K562 (cell line): ENCODE data around the gene SCYL3. TPM values are rescaled to one million over a fixed set of nuclear protein-coding genes. Genes with fewer than 3 reads are reported as not detected.
A peak's percentile ranks its signal among the peaks of the same experiment; 100 is the strongest.

Experiments
- ATF2 ChIP-seq: sonication (generic); formaldehyde crosslinking; IDR thresholded peaks from 2 replicates; pipeline ENCODE4 v1.8.1; 2022; ENCODE audit warnings: missing genetic modification reagents
- CCAR2 ChIP-seq: fragments of 200-400 bp; formaldehyde crosslinking; IDR thresholded peaks from 2 replicates; pipeline ENCODE4 v1.6.1; 2017; ENCODE audit warnings: mild to moderate bottlenecking, low read depth, low read length
- ESRRB ChIP-seq: fragments of 250-450 bp; sonication (Bioruptor Pico); IDR thresholded peaks from 2 replicates; pipeline ENCODE4 v1.5.0; 2020; ENCODE audit warnings: mild to moderate bottlenecking, moderate library complexity, borderline replicate concordance
- ETV5 ChIP-seq: sonication (generic); formaldehyde crosslinking; IDR thresholded peaks from 2 replicates; pipeline ENCODE4 v1.4.0; 2020; ENCODE audit warnings: low read depth, mild to moderate bottlenecking, missing genetic modification reagents
- EZH2 ChIP-seq: IDR thresholded peaks from 2 replicates; pipeline ENCODE4 v1.6.1; 2012; ENCODE audit warnings: low read depth, mild to moderate bottlenecking, inconsistent platforms, low read length, borderline replicate concordance
- FIP1L1 ChIP-seq: fragments of 200-400 bp; formaldehyde crosslinking; IDR thresholded peaks from 2 replicates; pipeline ENCODE4 v1.6.1; 2018; ENCODE audit warnings: mild to moderate bottlenecking, low read depth, low read length; ENCODE audit not compliant: poor library complexity, severe bottlenecking
- FOXA1 ChIP-seq: fragments of 450-650 bp; IDR thresholded peaks from 2 replicates; pipeline ENCODE4 v1.6.1; 2016; ENCODE audit warnings: mild to moderate bottlenecking, borderline replicate concordance
- HIVEP1 ChIP-seq: fragments of 250-450 bp; sonication (Bioruptor Pico); IDR thresholded peaks from 2 replicates; pipeline ENCODE4 v1.4.0; 2020; ENCODE audit warnings: mild to moderate bottlenecking
- HNRNPL ChIP-seq: fragments of 200-400 bp; formaldehyde crosslinking; IDR thresholded peaks from 2 replicates; pipeline ENCODE4 v1.6.1; 2017; ENCODE audit warnings: low read depth, mild to moderate bottlenecking, low read length
- IFI16 ChIP-seq: fragments of 250-450 bp; sonication (Bioruptor Pico); IDR thresholded peaks from 2 replicates; pipeline ENCODE4 v2.1.2; 2022; ENCODE audit warnings: mild to moderate bottlenecking, inconsistent platforms
- PTRF ChIP-seq: fragments of 450-650 bp; IDR thresholded peaks from 2 replicates; pipeline ENCODE4 v1.6.1; 2016; ENCODE audit warnings: mild to moderate bottlenecking, missing genetic modification characterization, missing compliant biosample characterization
- RBM39 ChIP-seq: fragments of 200-400 bp; formaldehyde crosslinking; optimal IDR thresholded peaks from 2 replicates; pipeline ENCODE3; 2018; ENCODE audit warnings: low read depth, low read length
- SIN3B ChIP-seq: fragments of 450-650 bp; IDR thresholded peaks from 2 replicates; pipeline ENCODE4 v1.6.1; 2017; ENCODE audit warnings: low read depth, mild to moderate bottlenecking, moderate library complexity
- SRF ChIP-seq, 2 experiments: fragments of 250-450, 450-650 bp in 1 of 2; sonication (Bioruptor Pico) in 1 of 2; sonication (generic) in 1 of 2; formaldehyde crosslinking; IDR thresholded peaks; 2 replicates each; pipeline versions ENCODE4 v1.5.0 to v1.5.1; 2020 to 2022; ENCODE audit warnings: mild to moderate bottlenecking in 1 of 2, missing genetic modification reagents in 1 of 2
- TFAM ChIP-seq: fragments of 250-450 bp; sonication (Bioruptor Pico); conservative IDR thresholded peaks from 2 replicates; pipeline ENCODE4 v1.5.0; 2021; ENCODE audit warnings: mild to moderate bottlenecking, moderate library complexity
- TRIM28 ChIP-seq: fragments of 450-650 bp; IDR thresholded peaks from 2 replicates; pipeline ENCODE4 v1.6.1; 2017
- ZBTB8A ChIP-seq: fragments of 450-650 bp; IDR thresholded peaks from 2 replicates; pipeline ENCODE4 v1.6.1; 2018; ENCODE audit warnings: mild to moderate bottlenecking, moderate library complexity; ENCODE audit not compliant: partially characterized antibody
- ZNF124 ChIP-seq: sonication (generic); formaldehyde crosslinking; IDR thresholded peaks from 2 replicates; pipeline ENCODE4 v1.8.1; 2022; ENCODE audit warnings: missing genetic modification reagents
- ZNF184 ChIP-seq: sonication (generic); formaldehyde crosslinking; IDR thresholded peaks from 2 replicates; pipeline ENCODE4 v1.5.0; 2020; ENCODE audit warnings: missing genetic modification reagents
- ZNF408 ChIP-seq: fragments of 250-450 bp; sonication (Bioruptor Pico); IDR thresholded peaks from 2 replicates; pipeline ENCODE4 v1.4.0; 2020; ENCODE audit warnings: low read depth, mild to moderate bottlenecking, moderate library complexity
- ZNF584 ChIP-seq: fragments of 200-800 bp; sonication (Bioruptor generic); IDR thresholded peaks from 2 replicates; pipeline ENCODE4 v1.6.1; 2016; ENCODE audit warnings: low read depth, mild to moderate bottlenecking, missing genetic modification characterization, missing compliant biosample characterization
- ZNF707 ChIP-seq: fragments of 250-450 bp; sonication (Bioruptor Pico); conservative IDR thresholded peaks from 2 replicates; pipeline ENCODE4 v1.8.0; 2022; ENCODE audit warnings: inconsistent platforms, mild to moderate bottlenecking, moderate library complexity
- polyA plus RNA-seq, 8 experiments: library from polyadenylated mRNA; depleted of rRNA in 4 of 8; stranded (reverse) in 5 of 8; unstranded in 3 of 8; fragments of >200 nt; fragmentation: Nextera tagmentation in 2 of 8; fragmentation: Illumina TruSeq in 1 of 8; extraction: Ambion mirVana in 2 of 8; extraction: Trizol in 1 of 8; gene quantifications; 2 replicates each; pipeline versions ENCODE4 v1.2.1 to v1.2.3, GENCODE V29; 2011 to 2014; ENCODE audit warnings: inconsistent platforms in 1 of 8, missing spikeins in 1 of 8
- total RNA-seq, 7 experiments: library from RNA; depleted of rRNA in 6 of 7; stranded (reverse); fragments of >200 nt in 6 of 7; fragmentation: Illumina TruSeq in 2 of 7; extraction: Trizol in 2 of 7; gene quantifications; 2 replicates each; pipeline versions ENCODE4 v1.2.1 to v1.2.3, GENCODE V29; 2011 to 2021; ENCODE audit warnings: low replicate concordance in 1 of 7
- TF ChIP-seq, protein P1 (sequence below): fragments of 250-450 bp; sonication (Bioruptor Pico); IDR thresholded peaks from 2 replicates; pipeline ENCODE4 v1.5.1; 2021; ENCODE audit warnings: mild to moderate bottlenecking
- TF ChIP-seq, protein P2 (sequence below): sonication (generic); formaldehyde crosslinking; IDR thresholded peaks from 2 replicates; pipeline ENCODE4 v1.8.1; 2023; ENCODE audit warnings: mild to moderate bottlenecking, missing genetic modification reagents

Gene SCYL3
- total and polyA plus RNA-seq, 9 of the 15 experiments (the other 6 are each of a cell fraction or from before 2014, with no cell fraction given): 3.6 to 11.4 (median 7.1) TPM

DNA sequence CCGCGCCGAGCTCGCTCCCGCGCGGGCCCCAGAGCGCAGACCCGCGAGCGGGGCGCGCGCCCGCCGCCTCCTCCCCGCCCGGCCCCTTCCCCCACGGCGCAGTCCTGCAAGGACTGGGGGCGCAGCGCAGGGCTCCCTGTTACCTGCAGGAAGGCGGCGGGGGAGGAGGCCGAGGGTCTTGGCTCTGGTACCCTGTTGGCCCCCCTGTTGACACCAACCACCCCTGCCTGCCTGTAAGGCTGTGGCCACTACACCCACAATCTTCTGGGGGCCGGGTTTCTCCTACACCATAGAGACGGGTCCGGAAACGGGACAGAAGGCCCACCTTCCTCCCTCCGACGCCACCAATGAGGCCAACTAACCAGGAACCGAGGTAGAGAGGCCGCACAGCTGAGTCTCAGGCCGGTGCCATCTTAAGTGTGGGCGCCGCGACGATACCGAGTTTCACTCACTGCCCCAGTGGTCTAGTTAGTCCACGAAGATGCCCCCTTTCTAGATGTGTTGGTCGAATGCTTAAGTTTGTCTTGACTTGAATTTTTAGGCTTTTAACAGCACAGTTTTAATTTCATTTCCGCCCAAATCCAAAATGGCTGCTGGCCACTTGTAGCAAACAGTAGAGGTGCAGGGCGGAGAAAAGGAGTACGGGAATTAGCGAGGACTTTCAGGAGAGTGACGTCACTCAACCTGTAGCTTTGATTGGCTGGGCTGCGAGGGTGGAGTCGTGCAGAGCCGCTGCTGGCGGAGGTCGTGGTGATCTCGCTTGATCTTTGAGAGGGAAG, at the start of gene SCYL3 (continued):
- no peak for TF ChIP-seq EZH2
- no peak for TF ChIP-seq ZNF184
- TF ChIP-seq PTRF (tag): no peak
- TF ChIP-seq FIP1L1: no peak
- no peak for TF ChIP-seq IFI16 (CRISPR knock-in tag)
- no peak for TF ChIP-seq RBM39
- no peak for TF ChIP-seq ZNF124 (CRISPR knock-in tag)
- TF ChIP-seq SRF (CRISPR knock-in tag; IDR thresholded peaks at IDR 0.05): no peak; a peak in 1 of 4 replicates
- TF ChIP-seq ETV5 (CRISPR knock-in tag): peak; percentile 99
- TF ChIP-seq ZNF408 (CRISPR knock-in tag): no peak
- peak; percentile 55; the same call in 1 of the 2 replicates for TF ChIP-seq TRIM28
- no peak for TF ChIP-seq ATF2
- no peak for TF ChIP-seq ZBTB8A
- TF ChIP-seq, protein P1, sequence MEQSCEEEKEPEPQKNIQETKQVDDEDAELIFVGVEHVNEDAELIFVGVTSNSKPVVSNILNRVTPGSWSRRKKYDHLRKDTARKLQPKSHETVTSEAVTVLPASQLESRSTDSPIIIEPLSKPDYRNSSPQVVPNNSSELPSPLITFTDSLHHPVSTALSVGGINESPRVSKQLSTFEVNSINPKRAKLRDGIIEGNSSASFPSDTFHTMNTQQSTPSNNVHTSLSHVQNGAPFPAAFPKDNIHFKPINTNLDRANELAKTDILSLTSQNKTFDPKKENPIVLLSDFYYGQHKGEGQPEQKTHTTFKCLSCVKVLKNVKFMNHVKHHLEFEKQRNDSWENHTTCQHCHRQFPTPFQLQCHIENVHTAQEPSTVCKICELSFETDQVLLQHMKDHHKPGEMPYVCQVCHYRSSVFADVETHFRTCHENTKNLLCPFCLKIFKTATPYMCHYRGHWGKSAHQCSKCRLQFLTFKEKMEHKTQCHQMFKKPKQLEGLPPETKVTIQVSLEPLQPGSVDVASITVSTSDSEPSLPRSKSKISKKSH (CRISPR knock-in tag): no peak
- TF ChIP-seq TFAM (CRISPR knock-in tag): no peak
- peak; percentile 96 for TF ChIP-seq ZNF584 (CRISPR knock-in tag)
- TF ChIP-seq CCAR2: no peak
- TF ChIP-seq SIN3B: no peak; the same call in 1 of the 2 replicates
- TF ChIP-seq HIVEP1: no peak
- no peak for TF ChIP-seq HNRNPL
- TF ChIP-seq ZNF707: no peak
- TF ChIP-seq, protein P2, sequence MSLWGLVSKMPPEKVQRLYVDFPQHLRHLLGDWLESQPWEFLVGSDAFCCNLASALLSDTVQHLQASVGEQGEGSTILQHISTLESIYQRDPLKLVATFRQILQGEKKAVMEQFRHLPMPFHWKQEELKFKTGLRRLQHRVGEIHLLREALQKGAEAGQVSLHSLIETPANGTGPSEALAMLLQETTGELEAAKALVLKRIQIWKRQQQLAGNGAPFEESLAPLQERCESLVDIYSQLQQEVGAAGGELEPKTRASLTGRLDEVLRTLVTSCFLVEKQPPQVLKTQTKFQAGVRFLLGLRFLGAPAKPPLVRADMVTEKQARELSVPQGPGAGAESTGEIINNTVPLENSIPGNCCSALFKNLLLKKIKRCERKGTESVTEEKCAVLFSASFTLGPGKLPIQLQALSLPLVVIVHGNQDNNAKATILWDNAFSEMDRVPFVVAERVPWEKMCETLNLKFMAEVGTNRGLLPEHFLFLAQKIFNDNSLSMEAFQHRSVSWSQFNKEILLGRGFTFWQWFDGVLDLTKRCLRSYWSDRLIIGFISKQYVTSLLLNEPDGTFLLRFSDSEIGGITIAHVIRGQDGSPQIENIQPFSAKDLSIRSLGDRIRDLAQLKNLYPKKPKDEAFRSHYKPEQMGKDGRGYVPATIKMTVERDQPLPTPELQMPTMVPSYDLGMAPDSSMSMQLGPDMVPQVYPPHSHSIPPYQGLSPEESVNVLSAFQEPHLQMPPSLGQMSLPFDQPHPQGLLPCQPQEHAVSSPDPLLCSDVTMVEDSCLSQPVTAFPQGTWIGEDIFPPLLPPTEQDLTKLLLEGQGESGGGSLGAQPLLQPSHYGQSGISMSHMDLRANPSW (CRISPR knock-in tag): no peak
- TF ChIP-seq ESRRB (CRISPR knock-in tag): no peak
- TF ChIP-seq FOXA1: no peak
